ENCODE measurements around the gene THSD4. TPM values are rescaled to one million over a fixed set of nuclear protein-coding genes. Genes with fewer than 3 reads are reported as not detected.

Gene THSD4
- total RNA-seq, 1 experiment from 2014 or later: 24.2 TPM

DNA sequence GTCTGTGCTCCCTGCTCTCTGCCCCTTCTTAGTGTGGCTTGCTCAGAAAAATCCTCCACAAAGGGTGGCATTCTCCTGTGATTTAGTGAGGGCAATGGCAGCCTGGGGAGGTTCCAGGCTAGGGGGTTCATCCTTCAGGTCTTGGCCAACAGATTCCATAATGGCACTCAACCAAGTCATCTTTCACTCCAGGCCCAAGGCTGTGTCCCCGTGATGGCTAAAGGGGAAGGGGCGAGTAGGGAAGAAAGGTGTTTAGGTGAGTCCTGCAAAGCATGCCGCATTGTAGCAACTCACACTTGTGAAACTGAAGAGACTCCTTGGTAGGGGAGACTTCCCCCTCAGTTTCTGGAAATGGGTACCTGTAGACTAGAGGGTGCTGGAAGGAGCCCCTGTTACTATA, 105.6 kb downstream of the THSD4 start:
- BruUV-seq (replicated peaks): no TSS peak
- no peak overlapping the region for H3K27ac Mint-ChIP-seq (ENCODE audit: unreplicated experiment)
- no peaks in the 10 kb centered on the region for H3K4me1 Mint-ChIP-seq (ENCODE audit: low read depth, unreplicated experiment)
- H3K9me3 Mint-ChIP-seq (ENCODE audit: low read depth, unreplicated experiment): no peaks in the 10 kb centered on the region
- TF ChIP-seq, protein P1, sequence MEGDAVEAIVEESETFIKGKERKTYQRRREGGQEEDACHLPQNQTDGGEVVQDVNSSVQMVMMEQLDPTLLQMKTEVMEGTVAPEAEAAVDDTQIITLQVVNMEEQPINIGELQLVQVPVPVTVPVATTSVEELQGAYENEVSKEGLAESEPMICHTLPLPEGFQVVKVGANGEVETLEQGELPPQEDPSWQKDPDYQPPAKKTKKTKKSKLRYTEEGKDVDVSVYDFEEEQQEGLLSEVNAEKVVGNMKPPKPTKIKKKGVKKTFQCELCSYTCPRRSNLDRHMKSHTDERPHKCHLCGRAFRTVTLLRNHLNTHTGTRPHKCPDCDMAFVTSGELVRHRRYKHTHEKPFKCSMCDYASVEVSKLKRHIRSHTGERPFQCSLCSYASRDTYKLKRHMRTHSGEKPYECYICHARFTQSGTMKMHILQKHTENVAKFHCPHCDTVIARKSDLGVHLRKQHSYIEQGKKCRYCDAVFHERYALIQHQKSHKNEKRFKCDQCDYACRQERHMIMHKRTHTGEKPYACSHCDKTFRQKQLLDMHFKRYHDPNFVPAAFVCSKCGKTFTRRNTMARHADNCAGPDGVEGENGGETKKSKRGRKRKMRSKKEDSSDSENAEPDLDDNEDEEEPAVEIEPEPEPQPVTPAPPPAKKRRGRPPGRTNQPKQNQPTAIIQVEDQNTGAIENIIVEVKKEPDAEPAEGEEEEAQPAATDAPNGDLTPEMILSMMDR (IDR thresholded peaks at IDR 0.05; ENCODE audit: unreplicated experiment): no peak
- no peak for DNase-seq
- no peaks in the 10 kb centered on the region for H3K27me3 Mint-ChIP-seq (ENCODE audit: unreplicated experiment)
- H3K4me3 Mint-ChIP-seq (ENCODE audit: low read depth, unreplicated experiment): no peak overlapping the region
- CTCF ChIA-PET: no interaction called here
- no peaks in the 10 kb centered on the region for H3K36me3 Mint-ChIP-seq (ENCODE audit: insufficient read depth, unreplicated experiment)
- intact Hi-C loops (cut with micrococcal nuclease; ENCODE audit: unreplicated experiment): no loop called here

DNA sequence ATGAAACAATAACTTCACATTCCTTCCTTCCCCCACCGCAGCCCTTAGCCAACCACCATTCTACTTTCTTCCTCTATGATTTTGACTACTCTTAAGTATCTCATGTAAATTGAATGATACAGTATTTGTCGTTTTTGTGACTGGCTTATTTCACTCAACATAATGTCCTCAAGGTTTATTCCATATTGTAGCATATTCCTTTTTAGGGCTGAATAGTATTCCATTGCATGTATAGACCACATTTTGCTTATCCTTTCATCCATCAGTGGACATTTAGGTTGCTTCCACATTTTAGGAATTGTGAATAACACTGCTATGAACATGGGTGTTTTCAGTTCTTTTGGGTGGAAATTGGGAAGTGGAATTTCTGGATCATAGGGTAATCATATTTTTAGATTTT, 106.1 kb downstream of the THSD4 start:
- H3K9me3 Mint-ChIP-seq (ENCODE audit: low read depth, unreplicated experiment): no peaks in the 10 kb centered on the region
- H3K27ac Mint-ChIP-seq (ENCODE audit: unreplicated experiment): no peak overlapping the region
- no peak for DNase-seq
- no peak overlapping the region for H3K4me3 Mint-ChIP-seq (ENCODE audit: low read depth, unreplicated experiment)
- no peaks in the 10 kb centered on the region for H3K4me1 Mint-ChIP-seq (ENCODE audit: low read depth, unreplicated experiment)
- CTCF ChIA-PET: no interaction called here
- TF ChIP-seq, protein P1 (IDR thresholded peaks at IDR 0.05; ENCODE audit: unreplicated experiment): no peak
- no TSS peak for BruUV-seq (replicated peaks)
- no peaks in the 10 kb centered on the region for H3K36me3 Mint-ChIP-seq (ENCODE audit: insufficient read depth, unreplicated experiment)
- no peaks in the 10 kb centered on the region for H3K27me3 Mint-ChIP-seq (ENCODE audit: unreplicated experiment)
- intact Hi-C loops (cut with micrococcal nuclease; ENCODE audit: unreplicated experiment): no loop called here

DNA sequence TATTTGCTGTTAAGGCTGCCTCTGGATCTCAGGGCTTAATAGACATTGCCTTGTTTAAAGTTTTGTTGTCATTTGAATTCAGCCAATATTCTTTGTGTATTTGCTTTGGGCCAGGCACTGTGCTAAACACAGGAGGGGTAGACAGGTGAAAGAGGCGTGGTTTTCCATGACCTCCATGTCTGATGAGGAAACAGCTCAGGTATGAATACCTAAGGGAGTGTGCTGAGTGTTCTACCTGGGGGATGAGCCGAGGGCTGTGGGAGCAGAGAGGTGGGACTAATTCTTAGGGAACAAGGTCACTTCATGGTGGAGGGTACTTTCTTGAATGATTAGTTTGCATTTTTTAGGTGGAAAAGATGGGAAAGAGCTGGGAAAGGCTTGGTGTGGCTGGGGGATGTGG, 108.2 kb downstream of the THSD4 start:
- H3K36me3 Mint-ChIP-seq (ENCODE audit: insufficient read depth, unreplicated experiment): no peaks in the 10 kb centered on the region

DNA sequence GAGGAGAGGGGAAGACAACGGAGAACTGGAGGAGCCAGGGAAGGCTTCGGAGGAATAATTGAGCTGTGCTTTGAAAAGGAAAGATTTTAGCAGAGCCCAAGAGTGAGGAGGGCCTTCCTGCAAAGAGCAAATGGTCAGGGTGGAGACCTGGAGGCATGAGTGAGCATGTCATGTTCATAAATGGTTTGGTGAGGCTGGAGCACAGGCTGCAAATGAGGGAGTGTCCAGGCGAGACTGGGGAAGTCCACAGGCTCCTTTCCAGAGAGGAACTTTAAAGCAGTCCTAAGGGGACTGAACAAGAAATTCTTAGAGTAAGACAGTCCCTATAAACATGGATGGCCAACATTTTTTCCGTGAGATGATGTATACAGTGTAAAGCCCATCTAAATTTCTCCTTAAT, 108.8 kb downstream of the THSD4 start:
- H3K36me3 Mint-ChIP-seq (ENCODE audit: insufficient read depth, unreplicated experiment): no peaks in the 10 kb centered on the region
- H3K4me3 Mint-ChIP-seq (ENCODE audit: low read depth, unreplicated experiment): no peak overlapping the region
- H3K9me3 Mint-ChIP-seq (ENCODE audit: low read depth, unreplicated experiment): no peaks in the 10 kb centered on the region
- intact Hi-C loops (cut with micrococcal nuclease; ENCODE audit: unreplicated experiment): no loop called here
- H3K27me3 Mint-ChIP-seq (ENCODE audit: unreplicated experiment): no peaks in the 10 kb centered on the region
- DNase-seq: no peak
- CTCF ChIA-PET: no interaction called here
- no peaks in the 10 kb centered on the region for H3K4me1 Mint-ChIP-seq (ENCODE audit: low read depth, unreplicated experiment)
- TF ChIP-seq, protein P1 (IDR thresholded peaks at IDR 0.05; ENCODE audit: unreplicated experiment): no peak
- no peak overlapping the region for H3K27ac Mint-ChIP-seq (ENCODE audit: unreplicated experiment)
- no TSS peak for BruUV-seq (replicated peaks)

More for the DNA sequence above, 108.2 kb downstream of the THSD4 start:
- Mint-ChIP-seq H3K9me3 (ENCODE audit: low read depth, unreplicated experiment) (no peaks in the 10 kb centered on the region), H3K4me3 (ENCODE audit: low read depth, unreplicated experiment) (no peak overlapping the region), H3K27ac (ENCODE audit: unreplicated experiment) (no peak overlapping the region), H3K4me1 (ENCODE audit: low read depth, unreplicated experiment) (no peaks in the 10 kb centered on the region), H3K27me3 (ENCODE audit: unreplicated experiment) (no peaks in the 10 kb centered on the region)
- CTCF ChIA-PET: no interaction called here
- no peak for DNase-seq
- no TSS peak for BruUV-seq (replicated peaks)
- TF ChIP-seq, protein P1 (IDR thresholded peaks at IDR 0.05; ENCODE audit: unreplicated experiment): no peak
- intact Hi-C loops (cut with micrococcal nuclease; ENCODE audit: unreplicated experiment): no loop called here

DNA sequence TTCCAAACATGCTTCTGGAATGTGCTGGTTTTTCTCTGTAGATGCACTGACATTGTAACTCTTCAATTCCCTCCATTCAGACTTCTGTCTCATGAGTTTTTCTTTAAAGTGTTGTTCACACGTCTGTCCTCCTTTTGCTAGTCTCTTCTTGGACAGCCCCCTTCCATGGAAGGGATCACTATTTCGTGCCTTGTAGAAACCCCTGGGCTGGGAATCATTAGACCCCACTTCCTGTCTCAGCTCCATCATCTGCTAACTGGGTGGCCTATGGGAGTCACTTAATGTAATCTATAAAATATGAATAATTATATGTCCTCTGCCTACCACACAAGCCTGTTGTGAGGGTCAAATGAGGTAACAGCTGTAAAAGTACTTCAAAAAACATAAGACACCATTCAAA, 110.6 kb downstream of the THSD4 start:
- intact Hi-C loops (cut with micrococcal nuclease; ENCODE audit: unreplicated experiment): no loop called here
- no peak overlapping the region for H3K4me3 Mint-ChIP-seq (ENCODE audit: low read depth, unreplicated experiment)
- TF ChIP-seq, protein P1 (IDR thresholded peaks at IDR 0.05; ENCODE audit: unreplicated experiment): no peak
- H3K4me1 Mint-ChIP-seq (ENCODE audit: low read depth, unreplicated experiment): no peaks in the 10 kb centered on the region
- BruUV-seq (replicated peaks): no TSS peak
- CTCF ChIA-PET: no interaction called here
- no peak overlapping the region for H3K27ac Mint-ChIP-seq (ENCODE audit: unreplicated experiment)
- DNase-seq: no peak
- no peaks in the 10 kb centered on the region for H3K9me3 Mint-ChIP-seq (ENCODE audit: low read depth, unreplicated experiment)
- no peaks in the 10 kb centered on the region for H3K27me3 Mint-ChIP-seq (ENCODE audit: unreplicated experiment)
- H3K36me3 Mint-ChIP-seq (ENCODE audit: insufficient read depth, unreplicated experiment): no peaks in the 10 kb centered on the region
